ENCODE results near the gene C11orf86.
"Not testable (repeated sequence)": the region's sequence is repeated elsewhere in the genome, so short reads cannot be mapped to it uniquely, and the experiment has no call there.

C11orf86 gene

GRCh38 chr11:66985508-66986177, 10.5 kb downstream of the C11orf86 start:
- no peak for DNase-seq (ENCODE audit: extremely low spot score)
- POLR2A ChIA-PET = no interaction called here
- CTCF ChIA-PET = no interaction called here
- TF ChIP-seq FOXA1 (IDR thresholded peaks at IDR 0.05) (no peak), L3MBTL2 (conservative IDR thresholded peaks at IDR 0.05) (no peak), SUZ12 (IDR thresholded peaks at IDR 0.05) (no peak), FOXK2 (IDR thresholded peaks at IDR 0.05) (no peak), TARDBP (IDR thresholded peaks at IDR 0.05) (no peak), SP1 (IDR thresholded peaks at IDR 0.05) (no peak), FOXM1 (IDR thresholded peaks at IDR 0.05; ENCODE audit: borderline replicate concordance) (no peak), NFRKB (IDR thresholded peaks at IDR 0.05) (no peak), CTBP1 (IDR thresholded peaks at IDR 0.05; ENCODE audit: borderline replicate concordance) (no peak), ZNF384 (IDR thresholded peaks at IDR 0.05) (no peak), PKNOX1 (IDR thresholded peaks at IDR 0.05) (no peak), ELF4 (IDR thresholded peaks at IDR 0.05) (no peak), LEF1 (IDR thresholded peaks at IDR 0.05; ENCODE audit: borderline replicate concordance) (no peak), HDGF (IDR thresholded peaks at IDR 0.05; ENCODE audit: borderline replicate concordance) (no peak), ARNT (IDR thresholded peaks at IDR 0.05) (no peak), BHLHE40 (IDR thresholded peaks at IDR 0.05; ENCODE audit: borderline replicate concordance) (no peak)

- ChIA-PET CTCF (no interaction called here), POLR2A (no interaction called here)
- DNase-seq (ENCODE audit: extremely low spot score) = no peak
- TF ChIP-seq FOXM1 (IDR thresholded peaks at IDR 0.05; ENCODE audit: borderline replicate concordance) (no peak), FOXK2 (IDR thresholded peaks at IDR 0.05) (no peak), LEF1 (IDR thresholded peaks at IDR 0.05; ENCODE audit: borderline replicate concordance) (no peak), TARDBP (IDR thresholded peaks at IDR 0.05) (no peak), HDGF (IDR thresholded peaks at IDR 0.05; ENCODE audit: borderline replicate concordance) (no peak), CTBP1 (IDR thresholded peaks at IDR 0.05; ENCODE audit: borderline replicate concordance) (no peak), PKNOX1 (IDR thresholded peaks at IDR 0.05) (no peak), BHLHE40 (IDR thresholded peaks at IDR 0.05; ENCODE audit: borderline replicate concordance) (no peak), SP1 (IDR thresholded peaks at IDR 0.05) (no peak), ELF4 (IDR thresholded peaks at IDR 0.05) (no peak), L3MBTL2 (conservative IDR thresholded peaks at IDR 0.05) (no peak), NFRKB (IDR thresholded peaks at IDR 0.05) (no peak), ARNT (IDR thresholded peaks at IDR 0.05) (no peak), FOXA1 (IDR thresholded peaks at IDR 0.05) (no peak), SUZ12 (IDR thresholded peaks at IDR 0.05) (no peak), ZNF384 (IDR thresholded peaks at IDR 0.05) (no peak)
These were observed 11.1 kb downstream of the C11orf86 start for GRCh38 chr11:66986178-66986545.

- TF ChIP-seq HDGF (IDR thresholded peaks at IDR 0.05; ENCODE audit: borderline replicate concordance) (no peak), BHLHE40 (IDR thresholded peaks at IDR 0.05; ENCODE audit: borderline replicate concordance) (no peak), SUZ12 (IDR thresholded peaks at IDR 0.05) (no peak)
- ChIA-PET POLR2A (no interaction called here), CTCF (no interaction called here)
- no peak for DNase-seq (ENCODE audit: extremely low spot score)
These were observed 12.1 kb downstream of the C11orf86 start for GRCh38 chr11:66987158-66987620.

DNA sequence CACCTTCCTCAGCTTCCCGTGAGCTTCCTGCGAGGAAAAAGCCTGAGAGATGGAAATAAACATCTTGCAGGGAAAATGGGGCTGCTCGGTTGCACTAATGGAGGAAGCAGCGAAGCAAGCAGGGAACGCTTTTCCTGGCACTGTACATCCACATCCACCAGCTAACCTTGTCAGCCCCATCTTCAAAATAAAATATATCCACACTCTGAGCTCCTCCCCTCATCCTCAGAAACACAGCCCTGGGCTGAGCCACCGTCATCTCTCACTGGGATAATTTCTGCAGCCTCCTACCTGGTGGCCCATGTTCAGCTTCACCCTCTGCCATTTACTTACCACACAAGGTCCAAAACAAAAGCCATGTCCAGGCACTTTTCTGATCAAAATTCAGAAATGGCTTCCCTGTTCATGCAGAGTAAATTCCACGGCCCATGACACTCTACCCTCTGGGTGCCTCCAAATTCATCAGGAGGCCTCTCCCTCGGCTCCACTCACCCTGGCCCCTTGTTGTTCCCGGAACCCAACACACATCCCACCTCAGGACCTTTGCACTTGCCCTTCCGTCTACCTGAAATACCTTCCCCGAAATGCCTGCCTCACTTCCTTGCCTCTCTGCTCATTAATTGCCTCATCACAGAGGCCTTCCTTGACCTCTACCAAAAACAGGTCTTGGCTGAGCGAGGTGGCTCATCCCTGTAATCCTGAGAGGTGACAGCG, 13.0 kb downstream of the C11orf86 start:
- POLR2A ChIA-PET = no interaction called here
- DNase-seq (ENCODE audit: extremely low spot score) = no peak
- no peak for TF ChIP-seq TARDBP (IDR thresholded peaks at IDR 0.05)
- no peak for TF ChIP-seq BHLHE40 (IDR thresholded peaks at IDR 0.05; ENCODE audit: borderline replicate concordance)
- TF ChIP-seq FOXA1 (IDR thresholded peaks at IDR 0.05) = no peak
- TF ChIP-seq FOXK2 (IDR thresholded peaks at IDR 0.05) = no peak
- no peak for TF ChIP-seq CTBP1 (IDR thresholded peaks at IDR 0.05; ENCODE audit: borderline replicate concordance)
- TF ChIP-seq L3MBTL2 (conservative IDR thresholded peaks at IDR 0.05) = no peak
- no peak for TF ChIP-seq ELF4 (IDR thresholded peaks at IDR 0.05)
- no peak for TF ChIP-seq ZNF384 (IDR thresholded peaks at IDR 0.05)
- no peak for TF ChIP-seq SP1 (IDR thresholded peaks at IDR 0.05)
- CTCF ChIA-PET = no interaction called here

DNA sequence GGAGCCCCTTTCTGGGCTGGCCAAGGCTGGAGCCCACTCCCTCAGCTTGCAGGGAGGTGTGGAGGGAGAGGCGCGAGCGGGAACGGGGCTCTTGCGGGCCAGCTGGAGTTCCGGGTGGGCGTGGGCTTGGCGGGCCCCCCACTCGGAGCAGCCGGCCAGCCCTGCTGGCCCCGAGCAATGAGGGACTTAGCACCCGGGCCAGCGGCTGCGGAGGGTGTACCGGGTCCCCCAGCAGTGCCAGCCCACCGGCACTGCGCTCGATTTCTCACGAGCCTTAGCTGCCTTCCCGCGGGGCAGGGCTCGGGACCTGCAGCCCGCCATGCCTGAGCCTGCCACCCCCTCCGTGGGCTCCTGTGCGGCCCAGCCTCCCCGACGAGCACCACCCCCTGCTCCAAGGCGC, 13.6 kb downstream of the C11orf86 start:
- POLR2A ChIA-PET; CTCF ChIA-PET; DNase-seq (ENCODE audit: extremely low spot score): not testable (repeated sequence)

DNA sequence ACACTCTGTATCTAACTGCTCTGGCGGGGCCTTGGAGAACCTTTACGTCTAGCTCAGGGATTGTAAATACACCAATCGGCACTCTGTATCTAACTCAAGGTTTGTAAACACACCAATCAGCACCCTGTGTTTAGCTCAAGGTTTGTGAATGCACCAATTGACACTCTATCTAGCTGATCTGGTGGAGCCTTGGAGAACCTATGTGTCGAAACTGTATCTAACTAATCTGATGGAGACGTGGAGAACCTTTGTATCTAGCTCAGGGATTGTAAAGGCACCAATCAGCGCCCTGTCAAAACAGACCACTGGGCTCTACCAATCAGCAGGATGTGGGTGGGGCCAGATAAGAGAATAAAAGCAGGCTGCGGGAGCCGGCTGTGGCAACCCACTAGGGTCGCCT, 14.3 kb downstream of the C11orf86 start:
- DNase-seq (ENCODE audit: extremely low spot score); POLR2A ChIA-PET: not testable (repeated sequence)
- CTCF ChIA-PET = interaction anchor here (0.6 kb wide), 1 partner anchor 93 kb away, joined by 3 read pairs; no protein-coding TSS in a partner anchor

- no peak for TF ChIP-seq BHLHE40 (IDR thresholded peaks at IDR 0.05; ENCODE audit: borderline replicate concordance)
- no peak for TF ChIP-seq ARNT (IDR thresholded peaks at IDR 0.05)
- no peak for TF ChIP-seq ELF4 (IDR thresholded peaks at IDR 0.05)
- no peak for TF ChIP-seq SP1 (IDR thresholded peaks at IDR 0.05)
- TF ChIP-seq FOXA1 (IDR thresholded peaks at IDR 0.05) = no peak
- DNase-seq (ENCODE audit: extremely low spot score) = no peak
- ChIA-PET POLR2A (no interaction called here), CTCF (no interaction called here)
These were observed 16.9 kb downstream of the C11orf86 start for GRCh38 chr11:66992041-66992440.
